Fibroblast of skin of left quadriceps (primary cell): ENCODE measurements around the gene NAA10.

ENCODE experiments used
- DNase-seq, 2 experiments: peaks; one replicate each; pipeline ENCODE4 v3.0.0-alpha.2; 2013; ENCODE audit warnings: low read depth in 2 of 2

Gene NAA10

GRCh38 chrX:153948847-153949805 is 14.3 kb upstream of the NAA10 start:
- no peak for DNase-seq

DNA sequence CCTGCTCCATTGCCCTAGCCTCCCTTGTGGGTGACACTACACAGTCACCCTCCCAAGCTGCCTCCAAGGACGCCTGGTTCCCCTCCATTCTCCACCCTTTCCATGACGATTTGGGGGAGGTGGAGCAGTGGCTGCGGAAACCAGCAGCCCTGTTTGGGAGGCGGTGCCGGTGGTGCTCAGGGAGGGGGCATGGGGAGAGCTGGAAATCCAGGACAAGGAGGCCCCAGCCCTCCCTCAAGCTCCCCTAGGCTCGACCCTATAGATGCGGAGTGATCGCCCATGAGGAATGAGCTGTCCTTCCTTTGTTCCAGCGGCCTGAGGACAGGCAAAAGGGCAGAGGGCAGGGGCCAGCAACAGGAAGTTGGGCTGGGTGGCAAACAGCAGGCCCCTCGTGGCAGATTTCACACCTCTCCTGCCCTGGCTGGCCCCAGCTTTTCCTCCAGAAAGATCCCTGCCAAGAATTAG is 13.2 kb upstream of the NAA10 start:
- DNase-seq = no peak

GRCh38 chrX:153947009-153947769 is 12.4 kb upstream of the NAA10 start:
- peak; percentile 40 to 51 for DNase-seq

- DNase-seq = no peak
Observed at GRCh38 chrX:153945956-153946943, 11.4 kb upstream of the NAA10 start.

GRCh38 chrX:153944800-153945150 is 9.9 kb upstream of the NAA10 start:
- DNase-seq = no peak

DNA sequence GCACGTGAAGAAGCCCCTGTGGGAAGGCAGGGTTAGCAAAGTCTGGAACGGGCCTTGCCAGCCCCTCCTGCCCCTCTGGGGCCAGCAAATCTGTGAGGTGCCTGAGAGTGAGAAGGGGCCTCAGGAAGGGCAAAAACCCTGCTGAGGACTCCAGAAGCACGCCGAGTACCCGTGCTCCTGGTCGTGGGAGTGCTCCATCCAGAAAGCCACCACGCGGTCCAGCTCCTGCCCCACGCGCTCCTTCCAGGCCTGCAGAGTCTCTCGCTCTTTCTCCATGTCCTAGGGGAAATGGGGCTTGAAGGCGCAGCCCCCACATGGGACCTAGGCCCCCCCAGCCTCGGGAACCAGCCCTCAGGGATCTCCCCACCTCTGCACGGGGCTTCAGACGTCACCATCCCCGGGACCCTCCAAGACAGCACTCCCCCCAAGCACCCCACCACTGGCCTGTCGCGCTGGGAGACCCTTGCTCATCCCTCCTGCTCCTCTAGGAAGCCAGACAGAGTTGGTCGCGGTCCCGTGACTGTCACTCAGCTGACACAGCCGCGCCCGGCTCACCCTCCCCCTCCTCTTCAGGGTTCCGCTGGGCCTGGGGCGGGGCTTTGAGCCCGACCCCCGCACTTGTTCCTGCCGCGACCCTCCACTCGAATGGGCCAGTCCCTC is 9.4 kb upstream of the NAA10 start, which contains the start of gene RENBP:
Gene RENBP (minus strand): TSS at position 504 of the 660 bp plus-strand sequence. CDS start 33 bp downstream, at position 471.
- no peak for DNase-seq

DNA sequence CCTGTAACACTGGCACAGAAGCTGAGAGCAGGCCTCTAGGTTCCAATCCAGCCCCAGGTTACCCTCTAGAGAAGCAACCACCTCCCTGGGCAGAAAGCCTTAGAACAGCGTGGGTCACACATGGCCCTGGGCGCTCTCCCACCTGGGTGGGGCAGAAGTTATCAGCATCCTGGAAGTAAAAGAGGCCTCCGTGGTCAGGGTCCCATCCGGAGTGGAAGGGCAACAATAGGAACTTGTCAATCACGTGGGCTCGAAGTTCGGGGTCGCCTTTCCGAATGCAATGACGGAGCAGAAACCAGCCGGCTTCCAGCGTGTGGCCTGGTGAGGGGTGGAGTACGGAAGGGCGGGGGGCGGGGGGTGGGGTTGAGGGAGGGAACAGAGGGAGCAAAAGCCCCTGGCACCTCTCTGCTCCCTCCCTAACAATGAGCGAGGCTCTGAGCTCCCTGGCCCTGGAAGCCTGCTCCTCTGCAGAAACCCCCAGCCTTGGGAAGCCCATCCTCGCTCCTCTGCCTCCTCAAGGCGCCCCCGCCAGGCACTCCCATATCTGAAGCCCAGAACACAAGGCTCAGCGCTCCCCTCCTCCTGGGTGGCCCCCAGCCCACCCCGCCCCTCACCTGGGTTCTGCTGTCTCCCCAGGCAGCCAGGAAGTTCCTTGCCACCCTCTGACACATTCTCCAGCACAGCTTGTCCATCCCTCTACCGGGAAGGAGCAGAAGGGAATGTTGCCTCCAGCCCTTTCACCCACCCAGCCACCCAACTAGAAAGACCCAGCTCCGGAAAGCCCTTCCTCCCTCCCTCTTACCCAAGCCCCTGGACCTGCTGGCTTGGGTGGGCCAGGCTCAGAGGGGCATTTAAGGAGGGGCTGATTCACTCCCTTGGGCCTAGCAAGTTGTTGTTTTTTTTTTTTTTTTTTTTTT is 6.8 kb upstream of the NAA10 start:
- no peak for DNase-seq

DNA sequence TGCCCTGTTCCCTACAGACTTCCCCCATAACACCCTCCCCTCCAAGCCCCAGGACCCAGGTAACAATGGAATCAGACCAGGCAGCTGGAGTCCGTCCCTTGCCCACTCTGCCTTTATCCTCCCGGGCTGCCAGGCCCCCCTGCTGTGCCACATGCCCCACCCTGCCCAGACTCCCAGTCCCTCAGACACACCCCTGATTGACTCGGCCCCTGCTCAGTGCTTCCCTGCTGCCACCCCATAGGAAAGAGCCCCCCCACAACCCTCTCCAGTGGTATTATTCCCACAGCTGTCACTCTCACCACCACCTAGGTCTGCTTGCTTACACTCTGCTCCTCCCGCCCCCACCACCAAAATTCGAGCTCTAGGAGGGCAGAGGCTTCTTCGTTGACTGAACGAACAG is 4.7 kb upstream of the NAA10 start:
- DNase-seq = no peak

- no peak for DNase-seq
Observed at GRCh38 chrX:153938226-153938786, 3.5 kb upstream of the NAA10 start.

DNA sequence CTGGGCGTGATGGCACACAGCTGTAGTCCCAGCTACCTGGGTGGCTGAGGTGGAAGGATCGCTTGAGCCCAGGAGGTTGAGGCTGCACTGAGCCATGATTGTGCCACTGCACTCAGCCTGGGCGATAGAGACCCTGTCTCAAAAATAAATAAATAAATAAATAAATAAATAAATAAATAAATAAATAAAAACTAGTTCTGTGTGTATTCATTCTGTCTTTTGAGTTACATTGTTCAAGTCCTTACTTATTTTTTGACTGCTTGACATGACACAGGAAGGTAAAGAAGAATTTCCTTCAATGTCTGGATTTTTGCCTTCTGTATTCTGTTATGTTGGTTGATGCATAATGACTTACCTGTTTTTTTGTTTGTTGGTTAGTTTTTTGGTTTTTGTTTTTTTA is 2.2 kb upstream of the NAA10 start:
- DNase-seq = no peak

GRCh38 chrX:153935326-153935851 is 552 bp upstream of the NAA10 start:
- DNase-seq = no peak

- DNase-seq = no peak
Observed at GRCh38 chrX:153934148-153934761, 582 bp downstream of the NAA10 start.

DNA sequence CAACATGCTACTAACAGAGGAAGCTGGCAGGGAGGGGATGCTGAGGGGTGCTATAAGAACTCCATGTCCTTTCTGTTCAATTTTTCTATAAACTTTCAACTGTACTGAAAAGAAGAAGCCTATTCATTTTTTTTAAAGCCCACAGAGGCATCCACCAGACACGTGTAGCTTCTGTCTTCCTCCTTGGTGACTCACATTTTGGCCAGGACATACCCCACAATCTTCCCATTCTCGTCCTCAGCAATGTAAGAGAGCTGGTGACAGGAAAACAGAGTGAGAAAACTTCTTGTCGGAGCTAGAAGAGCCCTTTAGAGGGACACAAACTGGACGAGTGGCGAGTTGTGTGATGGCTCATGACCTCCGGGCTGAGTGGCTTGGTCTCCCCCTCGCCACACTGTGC is 1.1 kb downstream of the NAA10 start:
- DNase-seq = no peak

- no peak for DNase-seq
Observed at GRCh38 chrX:153932220-153932915, 2.5 kb downstream of the NAA10 start.

DNA sequence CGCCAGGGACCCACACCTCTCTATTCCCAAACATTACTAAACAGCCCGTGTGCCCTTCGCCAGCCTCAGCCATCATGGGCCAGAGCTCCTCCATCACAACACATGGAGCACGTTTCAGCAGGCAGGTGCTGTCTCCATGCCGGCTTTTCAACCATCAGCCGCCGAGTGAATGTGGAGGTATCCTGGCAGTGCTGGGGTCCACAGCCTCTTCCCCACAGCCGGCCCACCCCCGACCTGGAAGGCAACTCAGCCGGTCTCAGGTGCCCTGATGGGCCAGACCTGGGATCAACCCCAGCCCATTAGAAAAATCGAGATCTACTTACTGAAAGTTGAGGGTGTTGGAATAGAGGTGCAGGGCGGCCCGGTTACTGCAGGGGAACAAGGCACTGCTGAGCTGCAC is 3.1 kb downstream of the NAA10 start:
- DNase-seq = no peak

DNA sequence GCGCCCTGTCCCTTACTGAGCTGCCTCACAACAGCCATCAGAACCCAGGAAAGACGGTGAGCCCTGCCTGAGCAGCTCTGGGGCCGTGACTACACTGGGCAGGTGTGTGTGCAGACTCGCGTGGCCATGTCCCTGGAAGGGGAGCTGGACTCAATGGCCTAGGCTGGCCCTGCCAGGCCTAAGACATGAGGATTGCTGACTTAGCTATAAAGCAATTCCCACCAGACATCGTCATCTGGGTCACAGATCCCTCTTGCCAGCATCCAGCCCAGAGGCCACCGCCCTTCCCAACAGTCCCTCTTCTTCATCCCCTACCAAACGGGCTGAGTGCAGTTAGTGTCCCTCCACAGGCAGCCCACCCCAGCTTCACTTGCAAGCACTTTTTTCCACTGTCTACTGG is 3.7 kb downstream of the NAA10 start:
- DNase-seq = no peak

DNA sequence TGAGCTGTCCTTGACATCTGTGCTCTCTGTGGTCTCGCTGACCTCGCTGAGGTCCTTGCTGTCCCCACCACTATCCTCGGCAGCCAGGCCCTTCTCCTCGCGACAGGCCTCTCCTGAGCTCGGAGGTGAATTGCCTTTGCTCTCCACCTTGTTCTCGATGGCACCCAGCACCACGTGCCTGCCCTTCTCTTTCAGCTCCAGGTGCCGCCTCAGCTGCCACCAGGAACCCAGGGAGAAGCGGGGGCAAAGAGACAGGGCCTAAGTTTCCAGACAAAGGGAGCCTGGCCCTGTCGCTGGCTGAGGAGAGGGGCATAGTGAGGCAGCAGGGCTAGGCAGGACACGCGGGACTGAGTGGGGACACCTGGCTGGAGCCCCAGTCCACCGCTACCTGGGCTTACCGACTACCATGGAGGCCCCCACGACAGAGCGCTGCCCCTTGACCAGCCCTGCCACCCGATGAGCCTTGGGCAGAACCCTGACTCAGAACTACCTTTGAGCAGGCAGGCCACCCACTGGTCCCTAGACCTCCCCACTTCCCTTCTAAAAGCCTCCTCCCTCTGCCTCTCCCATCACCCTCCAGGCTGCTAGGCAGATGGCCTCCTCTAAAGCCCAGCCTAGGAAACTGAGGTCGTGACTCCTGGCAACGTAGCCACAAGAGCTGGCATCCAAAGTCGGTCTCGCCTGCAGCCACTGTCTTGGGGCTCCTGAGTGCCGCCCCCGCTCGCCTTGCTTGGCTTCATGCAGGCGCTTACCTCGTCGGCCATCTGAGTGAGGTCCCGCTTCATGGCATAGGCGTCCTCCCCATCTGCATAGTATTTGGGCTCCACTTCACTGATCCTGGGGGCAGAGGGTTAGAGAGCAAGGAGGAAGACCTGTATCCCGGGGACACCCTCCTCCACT is 4.6 kb downstream of the NAA10 start:
- DNase-seq = no peak
